IMR-90 (cell line): Measurements from ENCODE around the gene PIM3.

ENCODE experiments used
- POLR2A ChIP-seq: IDR thresholded peaks from 2 replicates; pipeline ENCODE4 v1.6.1; 2012; ENCODE audit warnings: mild to moderate bottlenecking, low read depth, low read length
- SMC3 ChIP-seq: fragments of 150-350 bp; IDR thresholded peaks from 2 replicates; pipeline ENCODE4 v1.6.1; 2016; ENCODE audit warnings: low read depth, mild to moderate bottlenecking, antibody characterized with exemption, low read length, moderate library complexity
- TF ChIP-seq, protein P1 (sequence below): conservative IDR thresholded peaks from 2 replicates; pipeline ENCODE4 v1.5.1; 2012; ENCODE audit warnings: mild to moderate bottlenecking, low read depth, low read length, improper control_type of control experiment

GRCh38 chr22:49949914-49950292 lies 10.7 kb upstream of the PIM3 start:
- TF ChIP-seq, protein P1, sequence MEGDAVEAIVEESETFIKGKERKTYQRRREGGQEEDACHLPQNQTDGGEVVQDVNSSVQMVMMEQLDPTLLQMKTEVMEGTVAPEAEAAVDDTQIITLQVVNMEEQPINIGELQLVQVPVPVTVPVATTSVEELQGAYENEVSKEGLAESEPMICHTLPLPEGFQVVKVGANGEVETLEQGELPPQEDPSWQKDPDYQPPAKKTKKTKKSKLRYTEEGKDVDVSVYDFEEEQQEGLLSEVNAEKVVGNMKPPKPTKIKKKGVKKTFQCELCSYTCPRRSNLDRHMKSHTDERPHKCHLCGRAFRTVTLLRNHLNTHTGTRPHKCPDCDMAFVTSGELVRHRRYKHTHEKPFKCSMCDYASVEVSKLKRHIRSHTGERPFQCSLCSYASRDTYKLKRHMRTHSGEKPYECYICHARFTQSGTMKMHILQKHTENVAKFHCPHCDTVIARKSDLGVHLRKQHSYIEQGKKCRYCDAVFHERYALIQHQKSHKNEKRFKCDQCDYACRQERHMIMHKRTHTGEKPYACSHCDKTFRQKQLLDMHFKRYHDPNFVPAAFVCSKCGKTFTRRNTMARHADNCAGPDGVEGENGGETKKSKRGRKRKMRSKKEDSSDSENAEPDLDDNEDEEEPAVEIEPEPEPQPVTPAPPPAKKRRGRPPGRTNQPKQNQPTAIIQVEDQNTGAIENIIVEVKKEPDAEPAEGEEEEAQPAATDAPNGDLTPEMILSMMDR, result no peak
- TF ChIP-seq SMC3 (no peak), POLR2A (no peak)
